ENCODE results near the gene R3HDM4. TPM values are rescaled to one million over a fixed set of nuclear protein-coding genes. Genes with fewer than 3 reads are reported as not detected.

Gene R3HDM4
- total RNA-seq, 1 experiment from 2014 or later = 55.8 TPM

DNA sequence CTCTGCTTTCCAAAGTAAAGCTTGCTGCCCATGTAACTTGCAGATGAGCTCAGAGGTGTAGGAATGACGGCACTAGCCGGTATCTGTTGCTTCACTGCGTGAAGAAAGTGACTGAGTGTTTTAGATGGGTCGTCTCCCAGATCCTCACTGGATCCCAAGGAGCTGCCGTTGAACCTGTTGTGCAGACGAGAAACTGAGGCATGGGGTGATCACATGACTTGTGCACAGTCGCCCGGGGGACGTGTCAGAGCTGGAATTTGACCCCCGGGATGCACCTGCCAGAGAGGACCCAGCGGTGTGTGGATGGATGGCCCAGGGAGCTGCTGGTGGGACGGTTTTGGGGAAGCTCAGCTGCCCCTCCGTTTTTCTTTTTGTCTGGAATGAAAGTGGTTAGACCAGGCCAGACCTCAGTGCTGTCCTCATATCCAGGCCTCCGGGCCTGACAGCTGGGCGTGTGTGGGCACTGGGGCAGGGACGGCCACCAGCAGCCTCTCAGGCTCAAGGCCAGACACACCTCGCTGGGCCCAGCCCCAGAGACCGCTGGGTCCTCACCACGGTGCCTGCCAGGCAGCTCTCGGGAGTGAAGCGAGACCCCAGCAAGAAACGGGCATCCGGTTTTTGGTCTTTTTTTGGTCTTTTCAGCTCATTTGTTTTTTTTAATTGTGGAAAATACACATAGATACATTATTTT lies 25.4 kb upstream of the R3HDM4 start:
- Histone ChIP-seq H3K27ac (no peak overlapping the region), H2AFZ (no peak overlapping the region), H3K4me1 (replicated peaks; ENCODE audit: insufficient read depth) (peaks cover 19% of the 10 kb centered on the region), H3K4me3 (no peak overlapping the region), H3K36me3 (ENCODE audit: low read depth) (no peaks in the 10 kb centered on the region), H3K9me3 (ENCODE audit: insufficient read depth, low read depth) (no peaks in the 10 kb centered on the region), H4K20me1 (ENCODE audit: insufficient read depth) (peaks cover 30% of the 10 kb centered on the region), H3K9me2 (ENCODE audit: insufficient read depth) (no peaks in the 10 kb centered on the region), H3K79me2 (ENCODE audit: low read depth) (no peaks in the 10 kb centered on the region), H3K27me3 (ENCODE audit: insufficient read depth, low read depth) (no peaks in the 10 kb centered on the region), H3F3A (ENCODE audit: insufficient read depth, low read depth) (peaks cover 31% of the 10 kb centered on the region), H3K4me2 (no peak overlapping the region)
- no TSS peak for BruUV-seq (replicated peaks)
- TF ChIP-seq EZH2 (IDR thresholded peaks at IDR 0.05; ENCODE audit: low read depth) = no peak
- TF ChIP-seq, protein P1, sequence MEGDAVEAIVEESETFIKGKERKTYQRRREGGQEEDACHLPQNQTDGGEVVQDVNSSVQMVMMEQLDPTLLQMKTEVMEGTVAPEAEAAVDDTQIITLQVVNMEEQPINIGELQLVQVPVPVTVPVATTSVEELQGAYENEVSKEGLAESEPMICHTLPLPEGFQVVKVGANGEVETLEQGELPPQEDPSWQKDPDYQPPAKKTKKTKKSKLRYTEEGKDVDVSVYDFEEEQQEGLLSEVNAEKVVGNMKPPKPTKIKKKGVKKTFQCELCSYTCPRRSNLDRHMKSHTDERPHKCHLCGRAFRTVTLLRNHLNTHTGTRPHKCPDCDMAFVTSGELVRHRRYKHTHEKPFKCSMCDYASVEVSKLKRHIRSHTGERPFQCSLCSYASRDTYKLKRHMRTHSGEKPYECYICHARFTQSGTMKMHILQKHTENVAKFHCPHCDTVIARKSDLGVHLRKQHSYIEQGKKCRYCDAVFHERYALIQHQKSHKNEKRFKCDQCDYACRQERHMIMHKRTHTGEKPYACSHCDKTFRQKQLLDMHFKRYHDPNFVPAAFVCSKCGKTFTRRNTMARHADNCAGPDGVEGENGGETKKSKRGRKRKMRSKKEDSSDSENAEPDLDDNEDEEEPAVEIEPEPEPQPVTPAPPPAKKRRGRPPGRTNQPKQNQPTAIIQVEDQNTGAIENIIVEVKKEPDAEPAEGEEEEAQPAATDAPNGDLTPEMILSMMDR (conservative IDR thresholded peaks at IDR 0.05) = no peak
- intact Hi-C loops (cut with micrococcal nuclease; ENCODE audit: unreplicated experiment) = no loop called here
- POLR2A ChIA-PET (ENCODE audit: unreplicated experiment) = no interaction called here
- no peak for DNase-seq
- CTCF ChIA-PET = interaction anchor here (0.6 kb wide), 1 partner anchor 30 kb away, joined by 3 read pairs; no protein-coding TSS in a partner anchor

DNA sequence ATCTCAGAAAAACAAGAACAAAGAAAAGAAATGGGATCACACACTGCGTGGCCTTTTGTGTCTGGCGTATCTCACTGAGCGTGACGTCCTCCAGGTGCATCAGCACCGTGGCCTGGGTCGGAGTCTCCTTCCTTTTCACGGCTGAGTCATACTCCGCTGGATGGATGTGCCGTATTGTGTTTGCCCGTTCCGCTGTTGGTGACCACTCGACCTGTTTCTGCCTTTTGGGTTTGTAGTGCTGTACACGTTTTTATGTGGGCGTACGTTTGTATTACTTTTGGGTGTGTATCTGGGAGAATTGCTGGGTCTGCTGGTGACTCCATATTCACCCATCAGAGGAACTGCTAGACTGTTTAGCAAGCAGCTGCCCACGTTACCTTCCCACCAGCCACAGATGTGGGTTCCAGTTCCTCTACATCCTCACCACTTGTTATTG lies 24.3 kb upstream of the R3HDM4 start:
- POLR2A ChIA-PET (ENCODE audit: unreplicated experiment) = interaction anchor here (0.6 kb wide), 1 partner anchor 19 kb away, joined by 3 read pairs; no protein-coding TSS in a partner anchor
- H3K27ac ChIP-seq = no peak overlapping the region
- H3K4me1 ChIP-seq (replicated peaks; ENCODE audit: insufficient read depth) = peaks cover 19% of the 10 kb centered on the region
- no peak overlapping the region for H2AFZ ChIP-seq
- no peak overlapping the region for H3K4me2 ChIP-seq
- H3K4me3 ChIP-seq = no peak overlapping the region
- no peaks in the 10 kb centered on the region for H3K79me2 ChIP-seq (ENCODE audit: low read depth)
- no peaks in the 10 kb centered on the region for H3K27me3 ChIP-seq (ENCODE audit: insufficient read depth, low read depth)
- intact Hi-C loops (cut with micrococcal nuclease; ENCODE audit: unreplicated experiment) = no loop called here
- no peaks in the 10 kb centered on the region for H3K36me3 ChIP-seq (ENCODE audit: low read depth)
- no peaks in the 10 kb centered on the region for H3K9me3 ChIP-seq (ENCODE audit: insufficient read depth, low read depth)
- H3K9me2 ChIP-seq (ENCODE audit: insufficient read depth) = no peaks in the 10 kb centered on the region
- CTCF ChIA-PET = no interaction called here
- peaks cover 25% of the 10 kb centered on the region for H3F3A ChIP-seq (ENCODE audit: insufficient read depth, low read depth)
- no peak for DNase-seq
- no TSS peak for BruUV-seq (replicated peaks)
- peaks cover 25% of the 10 kb centered on the region for H4K20me1 ChIP-seq (ENCODE audit: insufficient read depth)
- TF ChIP-seq, protein P1 (conservative IDR thresholded peaks at IDR 0.05) = no peak
- no peak for TF ChIP-seq EZH2 (IDR thresholded peaks at IDR 0.05; ENCODE audit: low read depth)

DNA sequence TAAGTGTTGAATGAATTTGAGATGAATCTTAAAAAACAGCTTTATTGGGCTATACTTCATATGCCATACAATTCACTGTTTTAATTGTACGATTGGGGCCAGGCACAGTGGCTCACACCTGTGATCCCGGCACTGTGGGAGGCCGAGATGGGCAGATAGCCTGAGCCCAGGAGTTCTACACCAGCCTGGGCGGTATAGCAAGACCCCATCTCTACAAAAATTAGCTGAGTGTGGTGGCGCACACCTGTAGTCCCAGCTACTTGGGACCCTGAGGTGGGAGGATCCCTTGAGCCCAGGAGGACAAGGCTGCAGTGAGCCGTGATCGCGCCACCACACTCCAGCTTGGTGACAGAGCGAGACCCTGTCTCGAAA lies 23.1 kb upstream of the R3HDM4 start:
- no peaks in the 10 kb centered on the region for H3K9me3 ChIP-seq (ENCODE audit: insufficient read depth, low read depth)
- H2AFZ ChIP-seq = no peak overlapping the region
- no peaks in the 10 kb centered on the region for H3K79me2 ChIP-seq (ENCODE audit: low read depth)
- no peak overlapping the region for H3K4me3 ChIP-seq
- DNase-seq = no peak
- no peak overlapping the region for H3K27ac ChIP-seq
- H3F3A ChIP-seq (ENCODE audit: insufficient read depth, low read depth) = peaks cover 19% of the 10 kb centered on the region
- no peaks in the 10 kb centered on the region for H3K9me2 ChIP-seq (ENCODE audit: insufficient read depth)
- H3K27me3 ChIP-seq (ENCODE audit: insufficient read depth, low read depth) = no peaks in the 10 kb centered on the region
- no peaks in the 10 kb centered on the region for H3K36me3 ChIP-seq (ENCODE audit: low read depth)
- no peak overlapping the region for H3K4me2 ChIP-seq
- TF ChIP-seq EZH2 (IDR thresholded peaks at IDR 0.05; ENCODE audit: low read depth) = no peak
- TF ChIP-seq, protein P1 (conservative IDR thresholded peaks at IDR 0.05) = no peak
- CTCF ChIA-PET = no interaction called here
- H3K4me1 ChIP-seq (replicated peaks; ENCODE audit: insufficient read depth) = peaks cover 14% of the 10 kb centered on the region
- POLR2A ChIA-PET (ENCODE audit: unreplicated experiment) = no interaction called here
- intact Hi-C loops (cut with micrococcal nuclease; ENCODE audit: unreplicated experiment) = no loop called here
- BruUV-seq (replicated peaks) = no TSS peak
- H4K20me1 ChIP-seq (ENCODE audit: insufficient read depth) = peaks cover 15% of the 10 kb centered on the region

Data from PC-9 (cell line).